ENCODE data around the gene FOXO3.

Gene FOXO3

DNA sequence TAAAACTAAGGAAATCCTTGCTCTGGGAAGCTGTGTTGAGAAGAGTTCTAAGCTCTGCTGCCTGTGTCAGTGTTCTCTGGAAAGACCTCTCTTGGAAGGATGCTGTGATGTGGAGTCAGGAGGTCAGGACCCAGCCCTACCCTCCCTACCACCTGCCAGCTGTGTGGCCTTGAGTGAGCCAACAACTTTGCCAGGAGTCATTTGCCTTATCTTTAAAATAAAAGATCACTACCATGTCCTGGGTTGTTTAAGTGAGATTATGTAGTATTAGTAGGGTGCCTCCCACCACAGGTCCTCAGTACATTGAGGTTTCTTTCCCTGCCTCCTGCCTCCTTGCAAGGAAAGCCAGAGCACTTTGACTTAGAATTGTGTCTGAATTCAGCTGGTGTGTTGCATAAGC is 64.9 kb downstream of the FOXO3 start:
- Histone ChIP-seq H2BK5ac (ENCODE audit: low read depth, low read length, poor library complexity, severe bottlenecking) (no peak overlapping the region), H4K8ac (ENCODE audit: low read length) (no peak overlapping the region), H4K91ac (ENCODE audit: low read length) (no peak overlapping the region), H3K14ac (ENCODE audit: low read length in 2 of 2) (no peak overlapping the region), H3K23ac (ENCODE audit: low read length in 2 of 2) (no peak overlapping the region), H3K4ac (ENCODE audit: low read depth in 1 of 2, low read length in 2 of 2) (no peak overlapping the region), H2BK120ac (ENCODE audit: low read depth, low read length) (no peak overlapping the region), H3K27ac (ENCODE audit: low read length, poor library complexity, severe bottlenecking) (no peak overlapping the region), H2AK5ac (ENCODE audit: low read length, severe bottlenecking) (no peak overlapping the region), H3K79me1 (replicated peaks; ENCODE audit: low read length, poor library complexity, severe bottlenecking) (peaks cover 7% of the 10 kb centered on the region), H3K4me1 (ENCODE audit: control insufficient read depth, insufficient read depth, low read depth, low read length) (peaks cover 31% of the 10 kb centered on the region), H3K18ac (ENCODE audit: low read depth in 1 of 2, low read length in 2 of 2) (no peak overlapping the region), H3K9me3 (ENCODE audit: control insufficient read depth, low read length) (no peaks in the 10 kb centered on the region), H2BK12ac (ENCODE audit: low read length in 2 of 2) (no peak overlapping the region), H3K4me3 (ENCODE audit: insufficient read depth in 1 of 2, low read depth in 1 of 2, low read length in 2 of 2) (no peak overlapping the region), H2BK15ac (ENCODE audit: low read depth, poor library complexity, severe bottlenecking) (no peak overlapping the region), H3K27me3 (ENCODE audit: control insufficient read depth in 1 of 2, insufficient read depth in 1 of 2, low read length in 2 of 2) (no peaks in the 10 kb centered on the region), H3K4me2 (ENCODE audit: low read length, poor library complexity, severe bottlenecking) (no peak overlapping the region), H2AFZ (ENCODE audit: low read depth, low read length) (no peak overlapping the region), H3K36me3 (ENCODE audit: control insufficient read depth in 1 of 2, insufficient read depth in 2 of 2, low read depth in 1 of 2, low read length in 2 of 2) (no peaks in the 10 kb centered on the region), H3K9ac (ENCODE audit: low read length) (no peak overlapping the region)
- DNase-seq: no peak

DNA sequence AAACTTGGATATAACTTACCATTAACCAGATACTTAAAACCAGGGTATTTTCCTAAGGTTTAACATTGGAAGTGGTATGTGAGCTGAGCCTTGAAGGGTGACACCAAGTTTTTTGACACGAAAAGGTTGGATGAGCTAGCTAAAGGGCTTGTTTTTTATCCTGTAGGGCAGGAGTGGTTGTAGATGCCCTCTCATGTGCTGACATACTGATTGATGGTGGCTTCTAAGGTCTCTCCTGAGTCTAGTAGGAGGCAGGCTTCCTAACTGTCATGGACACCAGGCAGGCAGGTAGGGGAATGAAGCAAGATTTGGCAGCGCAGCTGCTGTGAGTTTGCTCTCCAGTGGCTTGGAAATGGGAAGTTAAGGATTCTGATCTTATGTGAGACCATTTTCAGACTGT is 66.1 kb downstream of the FOXO3 start:
- no peak overlapping the region for H3K4me3 ChIP-seq (ENCODE audit: insufficient read depth in 1 of 2, low read depth in 1 of 2, low read length in 2 of 2)
- H2AK5ac ChIP-seq (ENCODE audit: low read length, severe bottlenecking): peak overlapping the region; percentile 83
- peak overlapping the region; percentile 83 for H3K27ac ChIP-seq (ENCODE audit: low read length, poor library complexity, severe bottlenecking)
- no peak overlapping the region for H3K4ac ChIP-seq (ENCODE audit: low read depth in 1 of 2, low read length in 2 of 2)
- no peak overlapping the region for H3K4me2 ChIP-seq (ENCODE audit: low read length, poor library complexity, severe bottlenecking)
- no peak overlapping the region for H4K8ac ChIP-seq (ENCODE audit: low read length)
- no peak overlapping the region for H2AFZ ChIP-seq (ENCODE audit: low read depth, low read length)
- H3K23ac ChIP-seq (ENCODE audit: low read length in 2 of 2): peak overlapping the region in 1 of 2 experiments; percentile 79
- peaks cover 25% of the 10 kb centered on the region for H3K4me1 ChIP-seq (ENCODE audit: control insufficient read depth, insufficient read depth, low read depth, low read length)
- H2BK15ac ChIP-seq (ENCODE audit: low read depth, poor library complexity, severe bottlenecking): no peak overlapping the region
- no peak overlapping the region for H4K91ac ChIP-seq (ENCODE audit: low read length)
- H2BK12ac ChIP-seq (ENCODE audit: low read length in 2 of 2): no peak overlapping the region
- H2BK5ac ChIP-seq (ENCODE audit: low read depth, low read length, poor library complexity, severe bottlenecking): no peak overlapping the region
- H3K9me3 ChIP-seq (ENCODE audit: control insufficient read depth, low read length): no peaks in the 10 kb centered on the region
- no peak overlapping the region for H3K9ac ChIP-seq (ENCODE audit: low read length)
- peaks cover 11% of the 10 kb centered on the region for H3K79me1 ChIP-seq (replicated peaks; ENCODE audit: low read length, poor library complexity, severe bottlenecking)
- no peaks in the 10 kb centered on the region for H3K36me3 ChIP-seq (ENCODE audit: control insufficient read depth in 1 of 2, insufficient read depth in 2 of 2, low read depth in 1 of 2, low read length in 2 of 2)
- no peak for DNase-seq
- H3K27me3 ChIP-seq (ENCODE audit: control insufficient read depth in 1 of 2, insufficient read depth in 1 of 2, low read length in 2 of 2): no peaks in the 10 kb centered on the region
- WGBS: 96% methylated on average over 2 of the region's 2 CpGs
- H3K18ac ChIP-seq (ENCODE audit: low read depth in 1 of 2, low read length in 2 of 2): no peak overlapping the region
- no peak overlapping the region for H2BK120ac ChIP-seq (ENCODE audit: low read depth, low read length)
- no peak overlapping the region for H3K14ac ChIP-seq (ENCODE audit: low read length in 2 of 2)

DNA sequence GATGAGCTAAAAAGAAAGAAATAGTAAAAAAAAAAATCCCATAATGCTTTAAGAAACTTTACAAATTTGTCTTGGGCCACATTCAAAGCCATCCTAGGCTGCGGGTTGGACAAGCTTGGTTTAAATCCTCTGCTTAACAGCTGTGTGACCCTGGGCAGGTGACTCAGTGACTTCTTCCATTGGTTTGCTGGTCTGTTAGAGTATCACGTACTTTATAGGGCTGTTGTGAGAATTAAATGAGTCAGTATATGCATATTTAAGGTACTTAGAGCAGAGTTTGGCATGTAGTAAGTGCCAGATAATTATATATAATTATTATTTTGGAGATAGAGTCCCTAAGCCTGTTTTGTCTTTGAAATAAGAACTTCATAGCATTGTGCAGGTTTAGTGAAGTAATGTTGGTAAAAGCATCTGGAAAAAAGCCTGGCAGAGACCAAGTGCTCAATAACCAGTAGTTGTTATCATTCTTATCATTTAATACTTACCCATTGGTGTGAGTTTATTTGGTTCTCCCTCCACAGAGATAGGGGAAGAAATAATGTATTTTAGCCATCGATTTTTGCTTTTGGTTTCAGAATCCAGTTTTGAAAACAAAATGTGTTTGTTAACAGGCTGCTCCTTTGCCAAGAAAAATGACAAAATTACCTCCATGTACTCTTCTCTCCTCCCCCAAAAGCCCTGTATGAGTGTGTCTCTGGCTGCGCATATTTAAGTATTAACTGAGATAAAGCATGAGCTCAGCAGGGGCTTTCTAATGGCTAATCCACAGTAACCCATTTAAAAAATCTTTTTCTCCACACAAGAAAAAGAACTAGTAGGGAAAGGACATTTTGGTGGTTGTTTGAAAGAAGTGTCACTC is 67.2 kb downstream of the FOXO3 start:
- Histone ChIP-seq H2BK15ac (ENCODE audit: low read depth, poor library complexity, severe bottlenecking) (no peak overlapping the region), H3K9me3 (ENCODE audit: control insufficient read depth, low read length) (no peaks in the 10 kb centered on the region), H3K14ac (ENCODE audit: low read length in 2 of 2) (no peak overlapping the region), H3K27me3 (ENCODE audit: control insufficient read depth in 1 of 2, insufficient read depth in 1 of 2, low read length in 2 of 2) (no peaks in the 10 kb centered on the region), H3K27ac (ENCODE audit: low read length, poor library complexity, severe bottlenecking) (peak overlapping the region; percentile 95), H3K36me3 (ENCODE audit: control insufficient read depth in 1 of 2, insufficient read depth in 2 of 2, low read depth in 1 of 2, low read length in 2 of 2) (no peaks in the 10 kb centered on the region), H2BK12ac (ENCODE audit: low read length in 2 of 2) (no peak overlapping the region), H4K91ac (ENCODE audit: low read length) (no peak overlapping the region), H2AFZ (ENCODE audit: low read depth, low read length) (no peak overlapping the region), H3K4ac (ENCODE audit: low read depth in 1 of 2, low read length in 2 of 2) (no peak overlapping the region), H3K4me3 (ENCODE audit: insufficient read depth in 1 of 2, low read depth in 1 of 2, low read length in 2 of 2) (peak overlapping the region in 1 of 2 experiments; percentile 27), H4K8ac (ENCODE audit: low read length) (no peak overlapping the region), H3K4me2 (ENCODE audit: low read length, poor library complexity, severe bottlenecking) (peak overlapping the region; percentile 72), H3K23ac (ENCODE audit: low read length in 2 of 2) (no peak overlapping the region), H3K4me1 (ENCODE audit: control insufficient read depth, insufficient read depth, low read depth, low read length) (peaks cover 18% of the 10 kb centered on the region), H3K9ac (ENCODE audit: low read length) (peak overlapping the region; percentile 54), H2BK5ac (ENCODE audit: low read depth, low read length, poor library complexity, severe bottlenecking) (no peak overlapping the region), H2BK120ac (ENCODE audit: low read depth, low read length) (no peak overlapping the region), H3K18ac (ENCODE audit: low read depth in 1 of 2, low read length in 2 of 2) (no peak overlapping the region), H3K79me1 (replicated peaks; ENCODE audit: low read length, poor library complexity, severe bottlenecking) (peaks cover 13% of the 10 kb centered on the region), H2AK5ac (ENCODE audit: low read length, severe bottlenecking) (no peak overlapping the region)
- DNase-seq: no peak
- WGBS: 78% methylated on average over 4 of the region's 4 CpGs

DNA sequence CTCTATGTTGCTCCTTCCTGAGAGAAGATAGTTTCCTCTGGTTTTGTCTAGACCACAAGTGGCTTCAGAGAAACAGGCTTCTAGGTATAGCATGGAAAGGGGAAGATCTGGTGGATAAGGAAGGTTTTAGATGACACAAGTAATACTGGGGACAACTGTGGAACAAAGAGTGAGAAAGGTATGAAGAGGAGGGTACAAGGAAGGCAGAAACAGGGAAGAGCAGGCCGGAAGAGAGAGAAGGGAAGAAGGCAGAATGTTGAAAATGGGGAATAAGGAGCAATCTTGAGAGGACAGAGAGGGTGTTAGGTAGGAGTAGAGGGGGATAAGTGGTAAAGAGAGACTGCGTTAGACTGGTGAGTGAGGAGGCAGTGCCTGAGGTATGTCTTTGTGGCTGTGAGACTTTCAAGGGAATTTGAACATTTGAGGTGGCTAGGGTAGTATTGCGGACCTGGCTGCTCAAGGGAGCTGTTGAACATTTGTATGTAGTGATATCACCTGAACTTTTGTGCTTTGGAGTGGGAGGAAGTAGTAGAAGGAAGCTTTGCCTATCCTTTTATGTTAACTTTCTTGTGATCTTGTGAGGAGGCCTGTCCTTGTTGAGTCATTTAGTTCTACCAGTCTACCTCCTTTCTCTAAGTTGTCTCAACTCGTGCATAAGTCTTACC is 69.5 kb downstream of the FOXO3 start:
- WGBS: 98% methylated on average over 3 of the region's 4 CpGs
- Histone ChIP-seq H3K23ac (ENCODE audit: low read length in 2 of 2) (no peak overlapping the region), H3K4me2 (ENCODE audit: low read length, poor library complexity, severe bottlenecking) (no peak overlapping the region)

More for the DNA sequence above, 69.5 kb downstream of the FOXO3 start:
- no peak overlapping the region for H3K4me3 ChIP-seq (ENCODE audit: insufficient read depth in 1 of 2, low read depth in 1 of 2, low read length in 2 of 2)
- H3K27me3 ChIP-seq (ENCODE audit: control insufficient read depth in 1 of 2, insufficient read depth in 1 of 2, low read length in 2 of 2): no peaks in the 10 kb centered on the region
- no peak overlapping the region for H3K14ac ChIP-seq (ENCODE audit: low read length in 2 of 2)
- H4K8ac ChIP-seq (ENCODE audit: low read length): no peak overlapping the region
- no peak overlapping the region for H3K18ac ChIP-seq (ENCODE audit: low read depth in 1 of 2, low read length in 2 of 2)
- no peak overlapping the region for H3K4ac ChIP-seq (ENCODE audit: low read depth in 1 of 2, low read length in 2 of 2)
- H3K9ac ChIP-seq (ENCODE audit: low read length): no peak overlapping the region
- H2AFZ ChIP-seq (ENCODE audit: low read depth, low read length): no peak overlapping the region
- no peak overlapping the region for H3K27ac ChIP-seq (ENCODE audit: low read length, poor library complexity, severe bottlenecking)
- H3K9me3 ChIP-seq (ENCODE audit: control insufficient read depth, low read length): no peaks in the 10 kb centered on the region
- H2BK12ac ChIP-seq (ENCODE audit: low read length in 2 of 2): no peak overlapping the region
- no peak overlapping the region for H2BK15ac ChIP-seq (ENCODE audit: low read depth, poor library complexity, severe bottlenecking)
- H2BK120ac ChIP-seq (ENCODE audit: low read depth, low read length): no peak overlapping the region
- no peaks in the 10 kb centered on the region for H3K36me3 ChIP-seq (ENCODE audit: control insufficient read depth in 1 of 2, insufficient read depth in 2 of 2, low read depth in 1 of 2, low read length in 2 of 2)
- peaks cover 17% of the 10 kb centered on the region for H3K79me1 ChIP-seq (replicated peaks; ENCODE audit: low read length, poor library complexity, severe bottlenecking)
- no peak overlapping the region for H2AK5ac ChIP-seq (ENCODE audit: low read length, severe bottlenecking)
- peaks cover 15% of the 10 kb centered on the region for H3K4me1 ChIP-seq (ENCODE audit: control insufficient read depth, insufficient read depth, low read depth, low read length)
- no peak overlapping the region for H4K91ac ChIP-seq (ENCODE audit: low read length)
- no peak overlapping the region for H2BK5ac ChIP-seq (ENCODE audit: low read depth, low read length, poor library complexity, severe bottlenecking)
- DNase-seq: no peak
